Liver (tissue), 9 donors: ENCODE measurements around the gene TNS3. TPM values are rescaled to one million over a fixed set of nuclear protein-coding genes. Genes with fewer than 3 reads are reported as not detected.
A peak's percentile ranks its signal among the peaks of the same experiment; 100 is the strongest.

Experiments used
- DNase-seq: peaks from one replicate; pipeline ENCODE4 v3.0.0-alpha.2; 2017; ENCODE audit warnings: low spot score
- H3K27ac ChIP-seq, 2 donors: one replicate each; pipeline ENCODE4 v1.7.0; 2013; ENCODE audit warnings: inconsistent platforms in 2 of 2, low read length in 2 of 2, control low read depth in 1 of 2, low read depth in 1 of 2, mild to moderate bottlenecking in 1 of 2
- H3K27me3 ChIP-seq, 4 donors: one replicate each; pipeline versions ENCODE4 v1.6.1 to v1.7.0; 2013; ENCODE audit warnings: low read length in 3 of 4, inconsistent platforms in 1 of 4, mild to moderate bottlenecking in 1 of 4, moderate library complexity in 1 of 4; ENCODE audit not compliant: control insufficient read depth in 4 of 4, insufficient read depth in 4 of 4
- H3K36me3 ChIP-seq, 4 donors: one replicate each; pipeline versions ENCODE4 v1.6.1 to v1.7.0; 2013; ENCODE audit warnings: low read length in 3 of 4, mild to moderate bottlenecking in 3 of 4, low read depth in 1 of 4, moderate library complexity in 1 of 4; ENCODE audit not compliant: control insufficient read depth in 4 of 4, insufficient read depth in 3 of 4
- H3K4me1 ChIP-seq, 4 donors: one replicate each; pipeline versions ENCODE4 v1.6.1 to v1.7.0; 2013; ENCODE audit warnings: low read length in 3 of 4, mild to moderate bottlenecking in 3 of 4, moderate library complexity in 1 of 4; ENCODE audit not compliant: control insufficient read depth in 4 of 4, insufficient read depth in 4 of 4
- H3K4me3 ChIP-seq, 3 donors: one replicate each; pipeline versions ENCODE4 v1.6.1 to v1.7.0; 2013; ENCODE audit warnings: low read length in 3 of 3, control low read depth in 1 of 3, low read depth in 1 of 3, mild to moderate bottlenecking in 1 of 3
- H3K9ac ChIP-seq, 2 donors: one replicate each; pipeline ENCODE4 v1.7.0; 2013; ENCODE audit warnings: low read length in 2 of 2, mild to moderate bottlenecking in 2 of 2, moderate library complexity in 2 of 2, control low read depth in 1 of 2, low read depth in 1 of 2
- H3K9me3 ChIP-seq, 4 donors: one replicate each; pipeline versions ENCODE4 v1.6.1 to v1.7.0; 2013; ENCODE audit warnings: low read length in 3 of 4; ENCODE audit not compliant: control insufficient read depth in 4 of 4
- CTCF ChIP-seq: fragments of 150-350 bp; IDR thresholded peaks from 2 replicates; pipeline ENCODE4 v1.5.1; 2017; ENCODE audit warnings: improper control_type of control experiment, low read depth, low read length; ENCODE audit not compliant: missing input control
- FOXA1 ChIP-seq: IDR thresholded peaks from 2 replicates; pipeline ENCODE4 v1.6.1; 2016; ENCODE audit warnings: antibody characterized with exemption
- HNF4A ChIP-seq, 2 donors: conservative IDR thresholded peaks; 2 replicates each; pipeline ENCODE4 v1.6.1; 2016; ENCODE audit warnings: antibody characterized with exemption in 2 of 2, mild to moderate bottlenecking in 2 of 2
- JUND ChIP-seq, 2 donors: IDR thresholded peaks; 2 replicates each; pipeline ENCODE4 v1.6.1; 2016; ENCODE audit warnings: antibody characterized with exemption in 2 of 2
- MAX ChIP-seq: IDR thresholded peaks from 2 replicates; pipeline ENCODE4 v1.6.1; 2016; ENCODE audit warnings: antibody characterized with exemption
- RAD21 ChIP-seq, 2 donors: IDR thresholded peaks; 2 replicates each; pipeline ENCODE4 v1.6.1; 2016; ENCODE audit warnings: antibody characterized with exemption in 2 of 2, mild to moderate bottlenecking in 2 of 2
- RXRA ChIP-seq, 2 donors: IDR thresholded peaks; 2 replicates each; pipeline ENCODE4 v1.6.1; 2017 to 2018; ENCODE audit warnings: antibody characterized with exemption in 2 of 2, mild to moderate bottlenecking in 1 of 2
- SP1 ChIP-seq: IDR thresholded peaks from 2 replicates; pipeline ENCODE4 v1.6.1; 2018; ENCODE audit warnings: antibody characterized with exemption, mild to moderate bottlenecking
- WGBS: extraction: QIAGEN DNeasy Blood & Tissue Kit; methylation state at CpG from one replicate; pipeline ENCODE4 v1.1.7; 2013; 5-methylcytosine and 5-hydroxymethylcytosine counted together
- polyA plus RNA-seq, 2 donors: library from polyadenylated mRNA; stranded (reverse) in 1 of 2; unstranded in 1 of 2; fragments of 200-250 nt in 1 of 2; fragments of >200 nt in 1 of 2; fragmentation: Nextera tagmentation in 1 of 2; extraction: Ambion mirVana in 1 of 2; gene quantifications; one replicate each; pipeline versions ENCODE4 v1.2.1 to v1.2.3, GENCODE V29; 2013 to 2015
- total RNA-seq, 2 donors: library from RNA; depleted of rRNA; stranded (reverse); fragments of >200 nt; gene quantifications; one replicate each; pipeline ENCODE4 v1.2.3, GENCODE V29; 2014
- donor health status: healthy.
- donor health status: healthy.
- donor health status: healthy.
- donor health status: healthy.
- donor health status: healthy.

The TNS3 gene
- total and polyA plus RNA-seq, 4 donors: 16.8 to 100 (median 29.5) TPM

GRCh38 chr7:47483604-47484273 lies 98.2 kb downstream of the TNS3 start:
- H3K4me3 ChIP-seq: no peak overlapping the region
- H3K9me3 ChIP-seq: no peaks in the 10 kb centered on the region
- no peaks in the 10 kb centered on the region for H3K27me3 ChIP-seq
- DNase-seq: no peak
- no peaks in the 10 kb centered on the region for H3K36me3 ChIP-seq
- peaks cover 24 to 62% (median 43%) of the 10 kb centered on the region in 4 donors for H3K4me1 ChIP-seq
- peak overlapping the region; percentile 80 to 83 for H3K27ac ChIP-seq
- no peak overlapping the region for H3K9ac ChIP-seq
- WGBS: 90% methylated on average over 16 of the region's 16 CpGs
- TF ChIP-seq FOXA1 (no peak), RAD21 (IDR thresholded peaks at IDR 0.05) (peak; percentile 36 to 50), MAX (peak; percentile 15), HNF4A (conservative IDR thresholded peaks at IDR 0.05) (peak in 1 of 2 donors; percentile 7)

GRCh38 chr7:47482013-47482875 lies 99.7 kb downstream of the TNS3 start:
- Histone ChIP-seq H3K36me3 (no peaks in the 10 kb centered on the region), H3K4me3 (no peak overlapping the region), H3K4me1 (peaks cover 31 to 77% (median 54%) of the 10 kb centered on the region in 4 donors), H3K27ac (peak overlapping the region; percentile 62 to 69), H3K9me3 (no peaks in the 10 kb centered on the region), H3K9ac (no peak overlapping the region), H3K27me3 (no peaks in the 10 kb centered on the region)
- no peak for DNase-seq
- no peak for TF ChIP-seq SP1
- peak in 1 of 2 donors; percentile 17 for TF ChIP-seq JUND (IDR thresholded peaks at IDR 0.05)
- WGBS: 71% methylated on average over 15 of the region's 15 CpGs

- Histone ChIP-seq H3K4me3 (no peak overlapping the region), H3K36me3 (no peaks in the 10 kb centered on the region), H3K27ac (peak overlapping the region; percentile 69 to 73), H3K9me3 (no peaks in the 10 kb centered on the region), H3K4me1 (peaks cover 36 to 83% (median 59%) of the 10 kb centered on the region in 4 donors), H3K27me3 (no peaks in the 10 kb centered on the region), H3K9ac (no peak overlapping the region)
- DNase-seq: no peak
- WGBS: 97% methylated on average over 7 of the region's 7 CpGs
- no peak for TF ChIP-seq CTCF
- no peak for TF ChIP-seq RXRA (IDR thresholded peaks at IDR 0.05)
These were observed 100.3 kb downstream of the TNS3 start for GRCh38 chr7:47481541-47482012.
